Stimulated activated CD4-positive, alpha-beta T cell treated with anti-CD3 and anti-CD28 coated beads, Interleukin-4, amount 100 ng/mL, for 1 hour (primary cell): ENCODE measurements around the gene RIN3.

ENCODE experiments used
- DNase-seq: peaks from one replicate; pipeline ENCODE4 v3.0.0-alpha.2; 2020

Gene RIN3

GRCh38 chr14:92601757-92602417 lies 88.3 kb downstream of the RIN3 start:
- DNase-seq, result no peak

- peak; percentile 48 for DNase-seq
Measured at GRCh38 chr14:92603309-92604242, 90.0 kb downstream of the RIN3 start.

- DNase-seq, result no peak
Measured at GRCh38 chr14:92605274-92605940, 91.8 kb downstream of the RIN3 start.

GRCh38 chr14:92607251-92607650 lies 93.7 kb downstream of the RIN3 start:
- no peak for DNase-seq

DNA sequence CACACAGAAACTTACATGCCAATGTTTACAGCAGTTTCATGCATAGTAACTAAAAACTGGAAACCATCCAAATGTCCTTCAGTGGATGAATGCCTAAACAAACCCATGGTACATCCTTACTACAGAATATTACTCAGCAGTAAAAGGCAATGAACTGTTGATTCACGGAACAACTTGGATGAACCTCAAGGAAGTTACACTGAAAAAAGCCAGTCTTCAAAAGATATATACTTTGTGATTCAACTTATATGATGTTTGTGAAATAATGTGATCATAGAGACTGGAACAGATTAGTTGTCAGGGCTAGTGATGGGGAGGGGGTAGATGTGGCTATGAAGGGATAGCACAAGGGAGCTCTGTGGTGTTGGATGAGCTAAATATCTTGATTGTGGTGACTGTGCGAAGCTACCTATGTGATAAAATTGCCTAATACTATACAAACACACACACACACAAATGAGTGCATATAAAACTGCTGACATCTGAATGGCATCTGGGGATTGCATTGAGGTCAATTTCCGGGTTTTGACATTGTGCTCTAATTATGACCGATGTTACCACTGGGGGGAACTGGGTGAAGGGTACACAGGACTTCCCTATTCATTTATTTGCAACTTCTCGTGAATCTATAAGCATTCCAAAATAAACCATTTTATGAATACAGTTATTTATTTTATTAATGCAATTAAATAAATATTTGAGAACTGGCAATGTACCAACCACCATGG lies 94.3 kb downstream of the RIN3 start:
- DNase-seq, result no peak

- DNase-seq, result no peak
Measured at GRCh38 chr14:92609955-92610354, 96.4 kb downstream of the RIN3 start.

- DNase-seq, result no peak
Measured at GRCh38 chr14:92610849-92611271, 97.3 kb downstream of the RIN3 start.

GRCh38 chr14:92613008-92613658 lies 99.6 kb downstream of the RIN3 start:
- DNase-seq, result peak; percentile 77

DNA sequence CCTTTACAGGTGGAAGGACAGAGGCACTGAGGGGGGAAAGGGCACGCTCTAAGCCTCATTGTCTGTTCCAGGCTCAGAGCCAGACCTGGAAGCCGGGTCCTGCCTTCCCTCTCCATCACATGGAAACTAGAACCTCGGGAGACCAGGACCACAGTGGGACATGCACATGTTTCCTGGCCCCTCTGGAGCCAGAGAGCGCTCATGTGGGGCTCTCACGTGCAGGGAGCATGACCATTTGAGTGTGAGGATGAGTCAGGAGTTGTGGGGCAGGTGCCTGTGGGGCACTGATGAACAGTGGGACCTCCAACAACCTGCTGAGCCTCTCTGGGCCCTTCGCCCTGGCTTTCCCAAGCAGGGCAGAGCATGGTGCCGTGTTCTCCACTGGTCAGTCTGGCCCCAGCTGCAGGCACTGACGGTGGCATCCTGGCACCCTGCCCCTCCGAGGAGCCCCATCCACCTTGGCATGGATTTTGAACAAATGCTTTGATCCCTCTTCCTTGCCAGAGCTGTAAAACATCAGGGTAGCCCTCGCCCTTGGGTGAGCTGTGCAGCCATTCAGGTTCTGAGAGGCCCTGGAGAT lies 100.2 kb downstream of the RIN3 start:
- DNase-seq, result no peak

DNA sequence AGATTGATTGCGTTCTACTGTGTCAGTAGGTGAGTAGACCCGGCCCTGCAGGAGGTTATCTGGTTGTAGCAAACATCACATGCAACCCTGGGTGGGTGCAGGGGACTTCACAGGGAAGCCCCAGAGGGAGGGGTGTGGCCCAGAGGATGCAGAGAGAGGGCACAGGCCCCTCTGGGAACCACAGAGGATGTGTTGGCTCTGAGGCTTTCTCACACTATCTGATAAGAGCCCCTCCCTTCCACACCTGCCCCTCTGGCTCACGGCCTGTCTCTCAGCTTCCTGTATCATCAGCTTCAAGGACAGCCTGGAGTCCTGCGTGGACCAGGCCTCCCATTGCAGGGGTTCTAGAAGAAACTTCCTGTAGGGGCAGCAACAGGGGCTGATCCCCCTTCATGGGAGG lies 101.9 kb downstream of the RIN3 start:
- peak; percentile 43 for DNase-seq

DNA sequence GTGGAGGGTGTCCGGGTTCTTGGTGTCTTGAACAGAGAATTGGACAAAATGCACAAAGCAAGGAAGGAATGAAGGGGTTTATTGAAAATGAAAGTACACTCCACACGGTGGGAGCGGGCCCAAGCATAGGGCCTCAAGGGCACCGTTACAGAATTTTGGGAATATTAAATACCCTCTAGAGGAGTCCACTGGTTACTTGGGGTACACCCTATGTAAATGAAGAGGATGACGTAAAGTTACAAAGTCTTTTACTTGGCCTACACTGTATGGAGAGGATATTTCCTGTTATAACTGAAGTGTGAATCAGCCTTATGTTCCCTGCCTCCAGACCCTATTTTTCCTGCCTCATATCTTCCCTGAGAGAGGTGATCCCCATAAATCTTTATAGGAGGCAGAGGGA lies 102.6 kb downstream of the RIN3 start:
- DNase-seq, result no peak

DNA sequence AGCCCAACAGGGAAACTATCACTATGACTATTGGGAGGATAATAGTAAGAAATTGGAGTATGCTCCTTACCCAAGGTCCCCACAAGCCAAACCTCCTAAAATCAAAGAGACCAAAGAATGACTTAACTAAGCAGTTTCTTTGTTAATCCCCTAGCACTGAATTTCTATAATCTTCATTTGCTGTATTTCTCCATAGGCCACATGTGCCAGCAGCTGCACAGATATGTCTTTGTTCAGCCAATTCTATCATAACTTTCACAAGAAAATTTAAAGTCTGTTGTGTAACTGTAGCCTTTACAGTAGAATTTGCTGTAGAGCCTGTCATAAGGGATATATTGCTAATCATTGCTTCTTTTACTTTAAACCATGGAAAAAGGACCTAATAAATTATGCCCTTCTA lies 104.0 kb downstream of the RIN3 start:
- no peak for DNase-seq

DNA sequence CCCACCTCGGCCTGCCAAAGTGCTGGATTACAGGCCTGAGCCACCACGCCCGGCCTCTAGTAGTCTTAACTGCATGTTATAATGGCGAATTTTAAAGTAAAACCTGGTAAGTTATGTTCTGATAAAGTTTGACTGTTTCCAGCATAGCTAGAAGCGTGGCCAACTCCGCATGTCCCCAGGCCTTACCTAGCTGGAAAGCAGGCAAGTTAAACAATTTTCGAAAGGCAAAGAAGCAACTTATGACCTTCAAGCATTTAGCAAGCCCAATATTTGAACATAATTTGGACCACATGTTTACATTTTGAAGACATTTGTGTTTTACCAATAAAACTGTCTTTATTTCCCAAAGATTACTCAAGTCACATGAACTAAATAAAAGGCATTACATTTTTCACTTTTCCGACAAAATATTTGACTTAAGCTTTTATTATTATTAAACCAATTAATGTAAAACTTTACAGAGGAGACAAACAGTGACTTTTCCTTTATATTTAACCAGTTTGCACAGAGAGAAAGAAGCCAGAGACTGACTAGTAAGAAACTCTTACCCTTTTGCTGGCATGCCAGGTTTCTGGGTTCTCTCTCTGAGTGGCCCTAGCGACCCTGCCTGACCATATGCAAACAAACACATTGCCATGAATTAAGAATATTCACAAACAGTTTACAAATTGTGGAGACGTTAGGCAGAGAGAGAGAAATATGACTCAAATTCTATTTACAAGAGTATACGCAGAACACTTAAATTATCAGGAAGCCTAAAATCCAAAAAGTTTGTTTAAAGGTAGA lies 106.3 kb downstream of the RIN3 start:
- no peak for DNase-seq

DNA sequence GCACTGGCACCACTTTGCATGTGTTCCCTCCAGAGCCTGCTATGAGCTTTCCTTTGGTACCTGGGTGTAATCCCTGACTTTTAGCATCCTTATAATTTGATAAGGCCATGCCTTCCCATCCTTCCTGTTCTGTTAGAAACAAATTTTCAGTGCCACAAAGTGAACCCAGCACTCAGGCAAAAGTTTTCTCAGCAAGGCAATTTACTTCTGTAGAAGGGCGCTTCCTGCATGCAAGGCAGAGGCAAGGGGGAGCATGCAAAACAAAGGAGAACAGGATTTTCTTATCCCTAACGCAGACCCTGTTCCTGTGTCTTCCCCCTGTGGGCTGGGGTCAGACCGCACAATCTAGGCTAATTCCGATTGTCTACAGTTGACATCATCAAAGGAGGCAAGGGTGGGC lies 108.7 kb downstream of the RIN3 start:
- no peak for DNase-seq

- no peak for DNase-seq
Measured at GRCh38 chr14:92624764-92625163, 111.2 kb downstream of the RIN3 start.

DNA sequence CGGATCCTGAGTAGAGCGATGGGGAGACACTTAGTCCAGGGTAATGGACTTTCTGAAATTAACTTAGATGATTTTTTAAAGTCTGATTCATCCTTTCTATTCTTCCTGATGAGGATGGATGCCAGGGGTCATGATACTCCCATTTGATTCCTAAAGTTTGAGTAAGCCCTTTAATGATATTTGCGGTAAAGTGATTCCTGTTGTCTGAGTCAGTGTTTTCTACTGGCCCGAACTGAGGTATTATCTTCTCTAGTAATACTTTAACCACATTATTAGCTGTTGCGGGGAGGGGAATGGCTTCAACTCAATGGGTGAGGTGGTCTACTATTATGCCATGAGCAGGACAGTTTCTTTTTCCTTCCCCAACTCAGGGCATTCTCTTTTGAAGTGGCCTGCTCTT lies 111.6 kb downstream of the RIN3 start:
- DNase-seq, result no peak

GRCh38 chr14:92626041-92626440 lies 112.5 kb downstream of the RIN3 start:
- no peak for DNase-seq

GRCh38 chr14:92627707-92628215 lies 114.2 kb downstream of the RIN3 start:
- no peak for DNase-seq

DNA sequence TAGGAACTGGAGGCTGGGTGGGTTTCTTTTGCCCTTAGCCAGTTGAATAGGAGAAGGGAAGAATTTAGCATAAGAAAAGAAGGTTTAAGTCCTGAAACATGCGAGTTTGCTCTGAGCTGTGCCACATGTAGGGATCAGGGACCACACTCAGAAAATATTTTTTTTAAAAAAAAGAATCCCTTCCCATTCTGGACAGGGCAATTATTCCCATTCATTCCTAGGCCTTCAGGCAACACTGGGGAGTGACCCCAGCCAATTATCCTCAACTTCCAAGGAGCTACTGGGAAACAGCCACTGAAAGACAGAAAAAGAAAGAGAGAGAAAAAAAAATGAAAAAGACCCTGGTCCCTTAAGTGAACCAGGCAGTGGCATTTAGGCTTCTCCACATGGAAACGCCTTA lies 115.1 kb downstream of the RIN3 start:
- no peak for DNase-seq

- no peak for DNase-seq
Measured at GRCh38 chr14:92630367-92630766, 116.8 kb downstream of the RIN3 start.

DNA sequence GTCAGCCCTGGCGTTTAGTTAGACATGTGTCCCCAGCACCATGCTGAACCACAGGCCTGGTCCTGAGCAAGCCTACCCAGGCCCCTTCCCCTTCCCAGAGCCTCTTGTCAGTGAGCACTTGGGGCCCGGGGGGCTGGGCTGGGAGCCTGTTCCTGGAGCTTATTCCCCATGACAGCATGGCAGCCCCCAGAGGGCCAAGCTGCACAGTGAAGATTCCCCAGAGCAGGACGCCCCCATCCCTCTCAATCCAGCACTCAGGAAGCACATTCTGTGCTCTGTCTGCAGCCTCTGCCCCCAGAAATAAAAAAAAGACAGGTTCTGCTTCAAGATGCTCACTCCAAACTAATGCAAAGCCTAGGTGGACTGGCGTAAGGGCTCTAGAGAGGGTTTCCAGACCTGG lies 117.5 kb downstream of the RIN3 start:
- DNase-seq, result no peak
